A673 (cell line): Measurements from ENCODE around the gene ATG10.

Source experiments
- EZH2 ChIP-seq: fragments of 200-600 bp; sonication (generic); IDR thresholded peaks from 2 replicates; pipeline ENCODE4 v1.6.1; 2017; ENCODE audit warnings: borderline replicate concordance, low read depth, mild to moderate bottlenecking, mixed read lengths, antibody characterized with exemption, low read length; ENCODE audit not compliant: poor library complexity, severe bottlenecking
- TF ChIP-seq, protein P1 (sequence below): fragments of 300-800, 200-600 bp; sonication (generic); conservative IDR thresholded peaks from 2 replicates; pipeline ENCODE4 v1.5.1; 2017; ENCODE audit warnings: low read depth, mild to moderate bottlenecking, antibody characterized with exemption, low read length, moderate library complexity, mixed read lengths

DNA sequence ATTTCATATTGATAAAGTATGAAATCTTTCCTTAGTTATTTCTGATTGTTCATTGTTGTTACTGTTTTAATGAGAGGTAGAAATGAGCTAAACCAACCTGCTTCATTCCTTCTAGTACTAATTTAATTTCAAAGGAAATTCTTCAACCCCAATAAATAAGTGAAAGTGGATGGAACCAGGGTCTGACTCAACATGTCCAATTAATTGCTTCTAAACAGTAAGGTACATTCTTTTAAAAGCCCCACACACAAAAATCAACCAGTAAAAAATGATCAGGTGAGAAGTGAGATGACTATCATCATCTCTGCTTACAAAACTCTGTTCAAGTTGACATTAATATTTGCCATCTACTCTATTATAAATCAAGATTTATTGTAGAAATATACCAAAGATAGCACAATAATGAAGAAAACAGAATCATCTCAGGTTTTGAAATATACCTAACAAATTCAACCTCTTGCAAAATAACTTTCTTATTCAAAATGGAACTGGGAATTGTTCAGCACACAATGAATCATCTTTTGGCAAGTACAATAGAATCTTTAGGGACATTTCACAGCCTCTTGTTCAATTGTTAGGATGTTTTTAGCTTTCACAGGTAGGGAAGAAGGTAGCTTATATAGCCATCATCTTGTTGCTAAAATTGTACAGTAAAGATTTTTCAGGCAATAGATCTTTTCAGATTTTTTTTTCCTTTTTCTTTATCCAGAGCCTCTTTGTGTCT lies 191.8 kb downstream of the ATG10 start:
- TF ChIP-seq, protein P1, sequence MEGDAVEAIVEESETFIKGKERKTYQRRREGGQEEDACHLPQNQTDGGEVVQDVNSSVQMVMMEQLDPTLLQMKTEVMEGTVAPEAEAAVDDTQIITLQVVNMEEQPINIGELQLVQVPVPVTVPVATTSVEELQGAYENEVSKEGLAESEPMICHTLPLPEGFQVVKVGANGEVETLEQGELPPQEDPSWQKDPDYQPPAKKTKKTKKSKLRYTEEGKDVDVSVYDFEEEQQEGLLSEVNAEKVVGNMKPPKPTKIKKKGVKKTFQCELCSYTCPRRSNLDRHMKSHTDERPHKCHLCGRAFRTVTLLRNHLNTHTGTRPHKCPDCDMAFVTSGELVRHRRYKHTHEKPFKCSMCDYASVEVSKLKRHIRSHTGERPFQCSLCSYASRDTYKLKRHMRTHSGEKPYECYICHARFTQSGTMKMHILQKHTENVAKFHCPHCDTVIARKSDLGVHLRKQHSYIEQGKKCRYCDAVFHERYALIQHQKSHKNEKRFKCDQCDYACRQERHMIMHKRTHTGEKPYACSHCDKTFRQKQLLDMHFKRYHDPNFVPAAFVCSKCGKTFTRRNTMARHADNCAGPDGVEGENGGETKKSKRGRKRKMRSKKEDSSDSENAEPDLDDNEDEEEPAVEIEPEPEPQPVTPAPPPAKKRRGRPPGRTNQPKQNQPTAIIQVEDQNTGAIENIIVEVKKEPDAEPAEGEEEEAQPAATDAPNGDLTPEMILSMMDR, result no peak
- no peak for TF ChIP-seq EZH2
